ENCODE results near the gene GRIK2.

GRCh38 chr6:101351173-101351572 is 42.3 kb upstream of the GRIK2 start:
- TF ChIP-seq, protein P1, sequence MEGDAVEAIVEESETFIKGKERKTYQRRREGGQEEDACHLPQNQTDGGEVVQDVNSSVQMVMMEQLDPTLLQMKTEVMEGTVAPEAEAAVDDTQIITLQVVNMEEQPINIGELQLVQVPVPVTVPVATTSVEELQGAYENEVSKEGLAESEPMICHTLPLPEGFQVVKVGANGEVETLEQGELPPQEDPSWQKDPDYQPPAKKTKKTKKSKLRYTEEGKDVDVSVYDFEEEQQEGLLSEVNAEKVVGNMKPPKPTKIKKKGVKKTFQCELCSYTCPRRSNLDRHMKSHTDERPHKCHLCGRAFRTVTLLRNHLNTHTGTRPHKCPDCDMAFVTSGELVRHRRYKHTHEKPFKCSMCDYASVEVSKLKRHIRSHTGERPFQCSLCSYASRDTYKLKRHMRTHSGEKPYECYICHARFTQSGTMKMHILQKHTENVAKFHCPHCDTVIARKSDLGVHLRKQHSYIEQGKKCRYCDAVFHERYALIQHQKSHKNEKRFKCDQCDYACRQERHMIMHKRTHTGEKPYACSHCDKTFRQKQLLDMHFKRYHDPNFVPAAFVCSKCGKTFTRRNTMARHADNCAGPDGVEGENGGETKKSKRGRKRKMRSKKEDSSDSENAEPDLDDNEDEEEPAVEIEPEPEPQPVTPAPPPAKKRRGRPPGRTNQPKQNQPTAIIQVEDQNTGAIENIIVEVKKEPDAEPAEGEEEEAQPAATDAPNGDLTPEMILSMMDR (IDR thresholded peaks at IDR 0.05; ENCODE audit: insufficient read depth, low read depth, low read length): no peak
- TF ChIP-seq EZH2 (IDR thresholded peaks at IDR 0.05; ENCODE audit: insufficient read depth, low read length): no peak
